ENCODE results near the gene IL6ST. TPM values are rescaled to one million over a fixed set of nuclear protein-coding genes. Genes with fewer than 3 reads are reported as not detected.

The IL6ST gene
- polyA plus RNA-seq, 1 donor (not counting 4 experiments of a cell fraction or from before 2014, with no cell fraction given), result 41.3 TPM

DNA sequence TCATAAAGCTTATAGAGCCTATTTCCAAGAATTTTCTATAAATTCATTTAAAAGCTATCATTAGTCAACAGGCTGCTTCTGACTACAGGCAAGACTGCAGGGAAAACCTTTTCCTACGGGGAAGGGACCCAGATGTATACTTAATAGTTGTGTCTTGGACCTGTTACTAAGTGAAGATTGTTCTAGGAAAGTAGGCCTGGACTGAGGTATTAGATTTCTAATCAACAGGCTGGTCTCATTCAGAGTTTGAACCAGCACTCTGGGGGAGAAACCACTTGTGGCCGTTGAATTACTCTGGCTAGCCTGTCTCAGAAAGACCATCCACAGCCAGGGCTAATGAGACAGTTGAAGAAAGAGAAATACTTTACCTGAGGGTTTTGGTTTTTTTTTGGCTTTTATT is 60.0 kb downstream of the IL6ST start:
- Histone ChIP-seq H4K20me1 (ENCODE audit: control insufficient read depth, extremely low read depth, insufficient read depth, low read length) (no peaks in the 10 kb centered on the region), H3K4me1 (ENCODE audit: control insufficient read depth, extremely low read depth, insufficient read depth, low read length) (no peaks in the 10 kb centered on the region)
- dilution Hi-C loops (cut with MboI; ENCODE audit: extremely low pct_ligation_motif_present, low sequenced_read_pairs), result no loop called here

DNA sequence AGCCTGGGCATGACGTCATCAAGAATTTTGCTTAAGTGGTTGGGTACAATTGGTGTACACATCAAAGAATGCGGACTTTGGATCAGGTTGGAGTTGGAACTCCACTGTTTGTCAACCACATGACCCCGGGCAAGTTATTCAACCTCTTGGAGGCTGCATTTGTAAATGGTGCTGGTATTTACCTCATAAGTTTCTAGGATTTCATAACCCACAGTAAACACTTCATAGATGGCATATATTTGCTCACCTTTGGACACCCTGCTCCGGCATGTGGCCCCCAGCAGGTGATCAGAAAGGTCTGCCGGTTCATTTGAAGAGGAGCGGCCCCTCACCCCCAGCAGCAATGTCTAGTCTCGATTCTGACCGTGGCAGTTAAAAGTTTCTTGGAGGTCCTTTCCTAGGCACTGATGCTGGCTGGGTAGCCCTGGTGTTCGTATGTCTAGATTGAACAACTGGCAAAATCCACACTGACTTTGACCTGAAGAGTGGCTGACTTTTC is 60.6 kb downstream of the IL6ST start:
- Histone ChIP-seq H3K4me1 (ENCODE audit: control insufficient read depth, extremely low read depth, insufficient read depth, low read length) (no peaks in the 10 kb centered on the region), H3K27me3 (ENCODE audit: control insufficient read depth, extremely low read depth, insufficient read depth, low read length) (no peaks in the 10 kb centered on the region), H3K9me1 (ENCODE audit: control insufficient read depth, extremely low read depth, insufficient read depth, low read length) (no peaks in the 10 kb centered on the region), H3K79me2 (ENCODE audit: control insufficient read depth, insufficient read depth, low read length) (no peaks in the 10 kb centered on the region), H4K20me1 (ENCODE audit: control insufficient read depth, extremely low read depth, insufficient read depth, low read length) (no peaks in the 10 kb centered on the region), H3K4me2 (ENCODE audit: control insufficient read depth, extremely low read depth, insufficient read depth, low read depth, low read length) (no peak overlapping the region), H3K9me3 (ENCODE audit: control insufficient read depth, low read depth, low read length) (no peaks in the 10 kb centered on the region), H3K36me3 (ENCODE audit: control insufficient read depth in 2 of 2, extremely low read depth in 1 of 2, insufficient read depth in 2 of 2, low read length in 2 of 2) (no peaks in the 10 kb centered on the region), H3K27ac (ENCODE audit: control insufficient read depth, insufficient read depth, low read length) (no peak overlapping the region), H2AFZ (ENCODE audit: control insufficient read depth, low read length) (no peak overlapping the region), H3K4me3 (ENCODE audit: control insufficient read depth in 2 of 3, extremely low read depth in 1 of 3, insufficient read depth in 2 of 3, low read depth in 1 of 3, low read length in 3 of 3) (no peak overlapping the region), H3K9ac (ENCODE audit: control insufficient read depth, extremely low read depth, insufficient read depth, low read length) (no peak overlapping the region)
- DNase-seq (ENCODE audit: low read depth, low spot score) (no peak), FAIRE-seq (no peak)
- TF ChIP-seq EZH2 (IDR thresholded peaks at IDR 0.05; ENCODE audit: low read length), result no peak
- TF ChIP-seq, protein P1, sequence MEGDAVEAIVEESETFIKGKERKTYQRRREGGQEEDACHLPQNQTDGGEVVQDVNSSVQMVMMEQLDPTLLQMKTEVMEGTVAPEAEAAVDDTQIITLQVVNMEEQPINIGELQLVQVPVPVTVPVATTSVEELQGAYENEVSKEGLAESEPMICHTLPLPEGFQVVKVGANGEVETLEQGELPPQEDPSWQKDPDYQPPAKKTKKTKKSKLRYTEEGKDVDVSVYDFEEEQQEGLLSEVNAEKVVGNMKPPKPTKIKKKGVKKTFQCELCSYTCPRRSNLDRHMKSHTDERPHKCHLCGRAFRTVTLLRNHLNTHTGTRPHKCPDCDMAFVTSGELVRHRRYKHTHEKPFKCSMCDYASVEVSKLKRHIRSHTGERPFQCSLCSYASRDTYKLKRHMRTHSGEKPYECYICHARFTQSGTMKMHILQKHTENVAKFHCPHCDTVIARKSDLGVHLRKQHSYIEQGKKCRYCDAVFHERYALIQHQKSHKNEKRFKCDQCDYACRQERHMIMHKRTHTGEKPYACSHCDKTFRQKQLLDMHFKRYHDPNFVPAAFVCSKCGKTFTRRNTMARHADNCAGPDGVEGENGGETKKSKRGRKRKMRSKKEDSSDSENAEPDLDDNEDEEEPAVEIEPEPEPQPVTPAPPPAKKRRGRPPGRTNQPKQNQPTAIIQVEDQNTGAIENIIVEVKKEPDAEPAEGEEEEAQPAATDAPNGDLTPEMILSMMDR (optimal IDR thresholded peaks at IDR 0.05 in 1 of 3, IDR thresholded peaks at IDR 0.05 in 1 of 3, conservative IDR thresholded peaks at IDR 0.05 in 1 of 3; ENCODE audit: extremely low read depth in 1 of 3, insufficient read depth in 2 of 3, low read length in 3 of 3), result no peak
- dilution Hi-C loops (cut with MboI; ENCODE audit: extremely low pct_ligation_motif_present, low sequenced_read_pairs), result no loop called here

More for the DNA sequence above, 60.0 kb downstream of the IL6ST start:
- H3K27ac ChIP-seq (ENCODE audit: control insufficient read depth, insufficient read depth, low read length), result no peak overlapping the region
- DNase-seq (ENCODE audit: low read depth, low spot score) (no peak), FAIRE-seq (no peak)
- no peak overlapping the region for H3K4me3 ChIP-seq (ENCODE audit: control insufficient read depth in 2 of 3, extremely low read depth in 1 of 3, insufficient read depth in 2 of 3, low read depth in 1 of 3, low read length in 3 of 3)
- no peak overlapping the region for H3K9ac ChIP-seq (ENCODE audit: control insufficient read depth, extremely low read depth, insufficient read depth, low read length)
- no peaks in the 10 kb centered on the region for H3K9me3 ChIP-seq (ENCODE audit: control insufficient read depth, low read depth, low read length)
- H2AFZ ChIP-seq (ENCODE audit: control insufficient read depth, low read length), result no peak overlapping the region
- no peaks in the 10 kb centered on the region for H3K9me1 ChIP-seq (ENCODE audit: control insufficient read depth, extremely low read depth, insufficient read depth, low read length)
- no peaks in the 10 kb centered on the region for H3K27me3 ChIP-seq (ENCODE audit: control insufficient read depth, extremely low read depth, insufficient read depth, low read length)
- no peaks in the 10 kb centered on the region for H3K79me2 ChIP-seq (ENCODE audit: control insufficient read depth, insufficient read depth, low read length)
- H3K4me2 ChIP-seq (ENCODE audit: control insufficient read depth, extremely low read depth, insufficient read depth, low read depth, low read length), result no peak overlapping the region
- no peaks in the 10 kb centered on the region for H3K36me3 ChIP-seq (ENCODE audit: control insufficient read depth in 2 of 2, extremely low read depth in 1 of 2, insufficient read depth in 2 of 2, low read length in 2 of 2)
- TF ChIP-seq, protein P1 (optimal IDR thresholded peaks at IDR 0.05 in 1 of 3, IDR thresholded peaks at IDR 0.05 in 1 of 3, conservative IDR thresholded peaks at IDR 0.05 in 1 of 3; ENCODE audit: extremely low read depth in 1 of 3, insufficient read depth in 2 of 3, low read length in 3 of 3), result no peak
- TF ChIP-seq EZH2 (IDR thresholded peaks at IDR 0.05; ENCODE audit: low read length), result no peak

All from keratinocyte (primary cell).